ENCODE data around the gene XRN2. TPM values are rescaled to one million over a fixed set of nuclear protein-coding genes. Genes with fewer than 3 reads are reported as not detected.
A peak's percentile ranks its signal among the peaks of the same experiment; 100 is the strongest.

The XRN2 gene, protein sequence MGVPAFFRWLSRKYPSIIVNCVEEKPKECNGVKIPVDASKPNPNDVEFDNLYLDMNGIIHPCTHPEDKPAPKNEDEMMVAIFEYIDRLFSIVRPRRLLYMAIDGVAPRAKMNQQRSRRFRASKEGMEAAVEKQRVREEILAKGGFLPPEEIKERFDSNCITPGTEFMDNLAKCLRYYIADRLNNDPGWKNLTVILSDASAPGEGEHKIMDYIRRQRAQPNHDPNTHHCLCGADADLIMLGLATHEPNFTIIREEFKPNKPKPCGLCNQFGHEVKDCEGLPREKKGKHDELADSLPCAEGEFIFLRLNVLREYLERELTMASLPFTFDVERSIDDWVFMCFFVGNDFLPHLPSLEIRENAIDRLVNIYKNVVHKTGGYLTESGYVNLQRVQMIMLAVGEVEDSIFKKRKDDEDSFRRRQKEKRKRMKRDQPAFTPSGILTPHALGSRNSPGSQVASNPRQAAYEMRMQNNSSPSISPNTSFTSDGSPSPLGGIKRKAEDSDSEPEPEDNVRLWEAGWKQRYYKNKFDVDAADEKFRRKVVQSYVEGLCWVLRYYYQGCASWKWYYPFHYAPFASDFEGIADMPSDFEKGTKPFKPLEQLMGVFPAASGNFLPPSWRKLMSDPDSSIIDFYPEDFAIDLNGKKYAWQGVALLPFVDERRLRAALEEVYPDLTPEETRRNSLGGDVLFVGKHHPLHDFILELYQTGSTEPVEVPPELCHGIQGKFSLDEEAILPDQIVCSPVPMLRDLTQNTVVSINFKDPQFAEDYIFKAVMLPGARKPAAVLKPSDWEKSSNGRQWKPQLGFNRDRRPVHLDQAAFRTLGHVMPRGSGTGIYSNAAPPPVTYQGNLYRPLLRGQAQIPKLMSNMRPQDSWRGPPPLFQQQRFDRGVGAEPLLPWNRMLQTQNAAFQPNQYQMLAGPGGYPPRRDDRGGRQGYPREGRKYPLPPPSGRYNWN
- total RNA-seq (10 to 100 TPM; 47.6 to 64.8 (median 50.2) TPM), polyA plus RNA-seq (10 to 100 TPM; 35.8 to 65.8 TPM)
- long read RNA-seq, donor 1, transcript XRN2-201 (30 exons, 3,437 nt), result major isoform, 28 of 349 reads
- long read RNA-seq, donor 1, partial matches to known transcripts, result 296 of 349 reads
- long read RNA-seq, donor 1, other reads (novel, unspliced or antisense), result 25 of 349 reads
- long read RNA-seq, donor 2, transcript XRN2-201 (30 exons, 3,437 nt), result major isoform, 11 of 80 reads
- long read RNA-seq, donor 2, partial matches to known transcripts, result 69 of 80 reads
- long read RNA-seq, donor 2, other reads (novel, unspliced or antisense), result 0 of 80 reads
- long read RNA-seq, donor 3, transcript XRN2-201 (30 exons, 3,437 nt), result major isoform, 149 of 175 reads
- long read RNA-seq, donor 3, partial matches to known transcripts, result 6 of 175 reads
- long read RNA-seq, donor 3, other reads (novel, unspliced or antisense), result 20 of 175 reads

DNA sequence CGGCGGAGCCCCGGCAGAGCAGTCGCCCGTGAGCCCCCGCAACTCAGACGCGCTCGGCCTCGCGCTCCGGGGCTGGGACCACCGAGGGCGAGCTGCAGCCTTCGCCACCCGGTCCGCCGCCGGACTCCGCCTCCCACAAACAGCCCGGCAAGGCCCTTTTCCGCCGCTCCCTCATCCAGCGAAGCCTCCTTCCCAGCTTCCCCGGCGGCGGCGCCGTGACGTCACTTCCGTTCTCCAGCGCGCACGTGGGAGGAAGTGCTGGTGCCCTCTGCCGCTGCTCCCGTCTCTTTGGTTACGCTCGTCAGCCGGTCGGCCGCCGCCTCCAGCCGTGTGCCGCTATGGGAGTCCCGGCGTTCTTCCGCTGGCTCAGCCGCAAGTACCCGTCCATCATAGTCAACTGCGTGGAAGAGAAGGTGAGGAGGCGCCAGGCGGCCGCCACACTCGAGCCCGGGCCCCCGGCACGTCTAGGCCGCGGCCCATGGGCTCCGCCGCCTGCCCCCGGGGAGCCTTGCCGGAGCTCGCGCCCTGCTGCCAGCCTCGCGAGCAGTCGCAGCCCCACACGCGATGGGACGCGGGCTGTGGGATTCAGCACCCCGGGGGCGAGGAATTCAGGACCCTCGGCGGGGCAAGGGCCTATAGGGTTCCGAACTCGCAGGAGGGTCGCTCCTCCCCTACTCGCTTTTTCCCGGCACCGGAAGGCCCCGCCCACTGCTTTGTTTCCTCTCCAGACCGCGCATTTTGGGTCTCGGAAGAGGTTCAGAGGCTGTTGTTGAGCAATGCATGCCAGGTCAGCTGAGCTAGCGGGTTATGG, at the start of gene XRN2:
TSS of gene XRN2 (plus strand) at position 271 of the 811 bp plus-strand sequence. CDS start at position 339, 68 bp downstream.
- no peaks in the 10 kb centered on the region for H3K27me3 ChIP-seq
- TF ChIP-seq, protein P1, sequence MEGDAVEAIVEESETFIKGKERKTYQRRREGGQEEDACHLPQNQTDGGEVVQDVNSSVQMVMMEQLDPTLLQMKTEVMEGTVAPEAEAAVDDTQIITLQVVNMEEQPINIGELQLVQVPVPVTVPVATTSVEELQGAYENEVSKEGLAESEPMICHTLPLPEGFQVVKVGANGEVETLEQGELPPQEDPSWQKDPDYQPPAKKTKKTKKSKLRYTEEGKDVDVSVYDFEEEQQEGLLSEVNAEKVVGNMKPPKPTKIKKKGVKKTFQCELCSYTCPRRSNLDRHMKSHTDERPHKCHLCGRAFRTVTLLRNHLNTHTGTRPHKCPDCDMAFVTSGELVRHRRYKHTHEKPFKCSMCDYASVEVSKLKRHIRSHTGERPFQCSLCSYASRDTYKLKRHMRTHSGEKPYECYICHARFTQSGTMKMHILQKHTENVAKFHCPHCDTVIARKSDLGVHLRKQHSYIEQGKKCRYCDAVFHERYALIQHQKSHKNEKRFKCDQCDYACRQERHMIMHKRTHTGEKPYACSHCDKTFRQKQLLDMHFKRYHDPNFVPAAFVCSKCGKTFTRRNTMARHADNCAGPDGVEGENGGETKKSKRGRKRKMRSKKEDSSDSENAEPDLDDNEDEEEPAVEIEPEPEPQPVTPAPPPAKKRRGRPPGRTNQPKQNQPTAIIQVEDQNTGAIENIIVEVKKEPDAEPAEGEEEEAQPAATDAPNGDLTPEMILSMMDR (IDR thresholded peaks at IDR 0.05), result peak in 1 of 3 donors; percentile 35
- TF ChIP-seq POLR2A (IDR thresholded peaks at IDR 0.05) (peak; percentile 84), EP300 (IDR thresholded peaks at IDR 0.05) (no peak)
- no peaks in the 10 kb centered on the region for H3K36me3 ChIP-seq
- H3K4me3 ChIP-seq, result peak within 1 kb of the TSS; percentile 97
- H3K9me3 ChIP-seq, result no peaks in the 10 kb centered on the region
- peaks cover 2% of the 10 kb centered on the region for H3K4me1 ChIP-seq (ENCODE audit: insufficient read depth)
- intact Hi-C loops (cut with DNase I), result no loop called here
- H3K27ac ChIP-seq, result peak within 1 kb of the TSS; percentile 89 to 94
- peak; percentile 94 to 97 (median 96) for DNase-seq
- 0 to 1% (median 0%) methylated on average over 64 to 87 of the region's 87 CpGs for WGBS, 3 donors

DNA sequence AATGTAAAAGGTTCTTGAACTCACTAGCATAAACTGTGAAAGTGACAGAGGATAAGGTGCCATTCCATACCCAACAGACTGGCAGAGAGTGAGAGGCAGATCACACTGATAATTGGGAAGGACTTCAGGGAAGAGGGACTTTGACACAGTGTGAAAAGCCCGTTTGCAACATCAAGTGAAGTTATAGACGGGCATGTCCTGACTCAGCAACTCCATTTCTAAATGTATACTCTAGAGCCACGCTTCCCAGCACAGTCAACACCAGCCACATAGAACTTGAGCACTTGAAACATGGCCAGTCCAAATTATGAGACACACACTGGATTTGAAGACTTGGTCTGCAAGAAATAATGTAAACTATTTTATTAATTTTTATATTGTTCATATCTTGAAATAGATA, 45.9 kb upstream of the XRN2 start:
- no peak for DNase-seq
- no peaks in the 10 kb centered on the region for H3K9me3 ChIP-seq
- H3K27ac ChIP-seq, result no peak overlapping the region
- H3K4me1 ChIP-seq (ENCODE audit: insufficient read depth), result no peaks in the 10 kb centered on the region
- no peak overlapping the region for H3K4me3 ChIP-seq
- TF ChIP-seq, protein P1 (IDR thresholded peaks at IDR 0.05), result no peak
- TF ChIP-seq EP300 (IDR thresholded peaks at IDR 0.05) (no peak), POLR2A (IDR thresholded peaks at IDR 0.05) (no peak)
- H3K27me3 ChIP-seq, result no peaks in the 10 kb centered on the region
- no peaks in the 10 kb centered on the region for H3K36me3 ChIP-seq
- intact Hi-C loops (cut with DNase I), result no loop called here
- WGBS, 3 donors, result 79 to 82% (median 80%) methylated on average over 3 of the region's 3 CpGs

DNA sequence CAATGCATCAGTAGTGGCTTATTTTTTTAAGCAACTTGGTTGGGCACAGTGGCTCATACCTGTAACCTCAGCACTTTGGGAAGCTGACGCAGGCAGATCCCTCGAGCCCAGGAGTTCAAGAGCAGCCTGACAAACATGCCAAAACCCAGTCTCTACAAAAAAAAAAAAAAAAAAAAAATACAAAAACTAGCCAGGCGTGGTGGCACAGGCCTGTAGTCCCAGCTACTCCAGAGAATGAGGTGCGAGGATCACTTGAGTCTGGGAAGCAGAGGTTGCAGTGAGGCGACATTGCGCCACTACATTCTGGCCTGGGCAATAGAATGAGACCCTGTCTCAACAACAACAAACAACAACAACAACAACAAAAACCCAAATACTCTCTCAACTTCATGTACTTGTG, 44.7 kb upstream of the XRN2 start:
- WGBS, 3 donors, result 86 to 87% (median 86%) methylated on average over 6 of the region's 6 CpGs
- no peaks in the 10 kb centered on the region for H3K36me3 ChIP-seq
- no peak overlapping the region for H3K4me3 ChIP-seq
- no peaks in the 10 kb centered on the region for H3K4me1 ChIP-seq (ENCODE audit: insufficient read depth)
- no peaks in the 10 kb centered on the region for H3K27me3 ChIP-seq
- H3K27ac ChIP-seq, result no peak overlapping the region
- DNase-seq, result no peak
- H3K9me3 ChIP-seq, result no peaks in the 10 kb centered on the region
- TF ChIP-seq POLR2A (IDR thresholded peaks at IDR 0.05), result no peak
- TF ChIP-seq, protein P1 (IDR thresholded peaks at IDR 0.05), result no peak
- TF ChIP-seq EP300 (IDR thresholded peaks at IDR 0.05), result no peak
- intact Hi-C loops (cut with DNase I), result no loop called here

Data from ovary (tissue), 10 donors.